Activated CD4-positive, alpha-beta T cell treated with anti-CD3 and anti-CD28 coated beads, Interleukin-2, Interleukin-4, amounts not matched to agents 100 ng/mL and 50 ng/mL, durations not matched to agents 16 hours and 8 hours (primary cell): ENCODE data around the gene LRIT2.

ENCODE experiments used
- DNase-seq: peaks from one replicate; pipeline ENCODE4 v3.0.0-alpha.2; 2020; ENCODE audit warnings: low spot score

LRIT2 gene

GRCh38 chr10:84241185-84241790, 15.9 kb upstream of the LRIT2 start, which contains the start of gene LRIT1:
LRIT1 (minus strand) TSS chr10:84241546; CDS start chr10:84241439, 107 bp downstream.
- DNase-seq: no peak

DNA sequence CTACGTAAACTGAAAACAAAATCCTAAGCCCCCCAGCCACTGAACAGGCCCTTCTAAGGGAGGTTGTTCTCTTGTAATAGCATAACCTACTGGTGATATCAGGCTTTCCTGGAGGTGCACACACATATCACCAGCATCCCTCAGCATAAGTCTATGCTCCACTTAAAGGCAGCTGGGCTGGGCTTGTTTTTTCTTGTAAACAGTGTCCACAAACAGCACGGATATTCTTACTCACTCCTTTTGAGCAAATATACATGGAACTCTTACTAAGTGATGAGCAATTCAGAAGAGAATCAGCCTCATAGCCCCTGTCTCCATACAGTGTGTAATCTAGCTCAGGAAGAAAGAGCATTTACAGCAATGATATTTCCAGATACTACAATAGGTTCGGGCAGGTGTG, 13.6 kb upstream of the LRIT2 start:
- no peak for DNase-seq

DNA sequence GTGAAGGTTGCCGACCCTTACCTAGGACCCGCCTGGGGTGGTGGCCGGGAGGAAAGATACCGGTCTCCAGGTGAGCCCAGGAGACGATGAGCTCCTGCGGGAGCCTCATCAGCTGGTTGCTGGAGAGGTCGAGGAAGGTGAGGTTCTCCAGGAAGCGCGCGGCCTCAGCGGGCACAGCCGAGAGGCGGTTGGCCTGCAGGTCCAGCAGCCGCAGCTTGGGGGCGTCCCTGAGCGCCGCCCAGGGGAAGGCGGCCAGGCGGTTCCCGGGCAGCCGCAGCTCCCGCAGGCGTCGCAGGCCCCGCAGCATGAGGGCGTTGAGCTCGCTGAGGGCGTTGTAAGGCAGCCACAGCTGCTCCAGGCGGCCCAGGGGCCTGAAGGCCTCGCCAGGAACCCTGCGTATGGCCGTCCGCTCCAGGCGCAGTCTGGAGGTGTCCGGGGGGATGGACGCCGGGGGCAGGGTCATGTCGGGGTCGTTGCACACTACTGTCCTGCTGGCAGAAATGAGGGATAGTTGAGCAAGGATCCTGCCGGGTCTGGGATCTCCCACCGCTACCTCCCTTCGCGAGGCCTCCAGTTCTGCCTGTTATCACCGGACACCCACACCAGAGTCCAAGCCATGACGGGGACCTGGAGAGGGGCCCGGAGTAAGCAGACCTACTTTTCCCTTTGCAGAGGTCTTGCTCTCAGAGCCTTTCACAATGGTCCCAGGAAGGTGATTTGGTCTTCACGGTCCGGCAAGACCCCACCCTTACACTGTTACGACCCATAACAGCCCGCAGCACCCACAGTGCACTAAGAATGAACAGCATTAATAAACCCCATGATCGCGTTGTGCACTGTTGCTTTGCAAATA, 12.1 kb upstream of the LRIT2 start:
- no peak for DNase-seq

DNA sequence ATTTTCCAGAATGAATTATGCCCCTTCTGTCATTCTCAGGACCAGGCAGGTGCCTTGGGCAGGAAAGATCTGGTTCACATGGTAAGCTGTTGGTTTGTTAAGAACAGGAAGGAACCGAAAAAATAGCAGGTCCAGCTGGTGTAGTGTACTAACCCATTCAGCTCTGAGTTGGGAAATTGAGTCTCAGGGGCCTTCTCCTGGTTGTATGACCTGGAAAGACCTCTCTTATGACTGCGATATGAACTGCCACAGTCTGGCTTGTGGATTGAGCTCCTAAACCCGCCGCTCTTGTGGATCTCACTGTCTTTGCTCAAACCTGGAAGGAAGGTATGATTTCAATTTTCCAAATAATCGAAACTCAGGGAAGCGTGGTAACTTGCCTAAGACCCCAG, 11.5 kb upstream of the LRIT2 start:
- no peak for DNase-seq

GRCh38 chr10:84235096-84235495, 9.8 kb upstream of the LRIT2 start:
- DNase-seq: no peak

DNA sequence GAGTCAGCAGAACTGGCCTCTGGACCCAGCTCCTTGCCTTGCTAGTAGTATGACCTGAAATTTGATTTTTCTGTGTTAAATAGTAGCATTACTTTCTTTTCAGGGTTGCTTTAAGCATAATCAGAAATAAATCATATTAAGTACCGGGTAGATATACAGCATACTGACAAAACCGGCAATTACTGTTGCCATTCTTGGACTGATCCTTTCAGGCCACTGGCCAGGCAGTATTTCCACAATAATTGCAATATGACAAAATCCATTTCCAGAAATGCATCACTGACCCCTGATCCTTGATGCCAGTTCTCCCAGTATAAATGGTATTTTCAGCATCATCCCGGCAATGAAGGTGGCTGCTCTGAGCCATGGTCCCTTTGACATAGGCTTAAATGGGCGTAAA, 9.1 kb upstream of the LRIT2 start:
- DNase-seq: no peak

DNA sequence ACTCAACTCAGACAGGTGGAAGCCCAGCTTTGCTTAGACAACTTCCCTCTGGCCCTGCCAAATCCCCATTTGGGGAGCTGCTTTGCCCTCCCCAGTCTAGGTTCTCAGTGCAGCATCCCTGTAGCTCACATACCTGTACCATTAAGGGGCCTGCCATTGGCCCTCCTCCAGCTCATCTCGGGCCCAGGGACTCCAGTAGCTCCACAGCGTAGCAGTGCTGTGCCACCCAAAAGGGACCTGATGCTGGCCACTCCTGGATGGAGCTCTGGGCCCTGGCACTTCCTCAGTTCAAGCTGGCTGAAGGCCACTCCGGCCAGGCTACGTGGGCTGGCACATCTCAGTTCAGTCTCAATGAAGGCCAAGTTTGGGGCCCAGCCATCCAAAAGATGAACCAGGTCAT, 8.6 kb upstream of the LRIT2 start:
- no peak for DNase-seq

GRCh38 chr10:84232376-84232775, 7.0 kb upstream of the LRIT2 start:
- DNase-seq: no peak

DNA sequence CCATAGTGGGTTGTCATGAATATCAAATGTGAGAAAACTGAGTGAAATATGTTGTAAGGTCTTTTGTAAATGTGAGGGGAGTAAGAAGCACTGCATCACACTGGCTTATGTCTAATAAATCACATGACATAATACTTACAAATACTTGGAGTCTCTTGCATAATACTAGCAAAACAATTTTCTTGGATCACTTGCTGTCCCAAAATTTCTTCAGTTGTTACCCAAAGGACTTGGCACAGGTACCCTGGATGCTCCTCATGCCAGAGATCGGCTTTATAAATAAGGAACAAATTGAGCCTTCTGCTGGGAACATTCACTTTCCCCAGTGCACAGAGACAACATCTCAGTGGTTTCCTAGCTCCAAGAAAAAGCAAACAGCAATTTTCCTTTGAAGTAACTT, 5.0 kb upstream of the LRIT2 start:
- no peak for DNase-seq

DNA sequence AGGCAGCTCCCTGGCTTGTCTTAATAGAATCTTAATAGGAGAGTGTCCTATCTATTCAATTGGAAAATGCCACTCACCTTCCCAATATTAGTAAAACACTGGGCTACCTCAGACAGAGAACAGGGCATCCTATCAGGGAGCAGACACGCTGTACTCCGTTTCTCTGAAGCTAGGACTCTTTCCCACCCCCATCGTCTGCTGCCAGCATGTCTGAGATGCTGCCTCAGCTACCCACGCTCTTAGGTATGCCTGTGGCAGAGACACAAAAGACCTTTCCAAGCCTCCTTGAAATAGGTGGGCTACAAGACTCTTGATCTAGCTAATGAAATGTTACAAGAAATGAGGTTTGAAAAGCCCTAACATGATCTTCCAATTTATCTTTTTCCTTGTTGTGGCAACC, 2.5 kb upstream of the LRIT2 start:
- no peak for DNase-seq

DNA sequence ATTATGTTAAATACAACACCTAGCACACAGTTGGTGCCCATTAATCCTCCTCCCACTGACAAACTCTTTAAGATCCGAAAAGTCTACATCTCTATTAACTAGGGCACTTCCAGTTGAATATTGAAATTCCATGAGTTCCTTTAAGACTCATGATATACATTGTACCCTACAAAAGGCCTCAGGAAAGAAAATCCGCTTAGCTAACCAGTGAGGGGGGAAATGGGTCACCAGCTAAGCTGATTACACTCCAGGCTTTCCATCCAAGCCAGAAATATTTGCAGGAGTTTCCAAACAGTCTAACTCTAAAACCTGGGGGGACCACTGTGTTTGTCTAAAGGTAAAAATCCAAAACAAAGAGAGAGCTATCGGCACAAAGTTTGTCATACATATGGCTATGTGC, 1.3 kb upstream of the LRIT2 start:
- DNase-seq: no peak

DNA sequence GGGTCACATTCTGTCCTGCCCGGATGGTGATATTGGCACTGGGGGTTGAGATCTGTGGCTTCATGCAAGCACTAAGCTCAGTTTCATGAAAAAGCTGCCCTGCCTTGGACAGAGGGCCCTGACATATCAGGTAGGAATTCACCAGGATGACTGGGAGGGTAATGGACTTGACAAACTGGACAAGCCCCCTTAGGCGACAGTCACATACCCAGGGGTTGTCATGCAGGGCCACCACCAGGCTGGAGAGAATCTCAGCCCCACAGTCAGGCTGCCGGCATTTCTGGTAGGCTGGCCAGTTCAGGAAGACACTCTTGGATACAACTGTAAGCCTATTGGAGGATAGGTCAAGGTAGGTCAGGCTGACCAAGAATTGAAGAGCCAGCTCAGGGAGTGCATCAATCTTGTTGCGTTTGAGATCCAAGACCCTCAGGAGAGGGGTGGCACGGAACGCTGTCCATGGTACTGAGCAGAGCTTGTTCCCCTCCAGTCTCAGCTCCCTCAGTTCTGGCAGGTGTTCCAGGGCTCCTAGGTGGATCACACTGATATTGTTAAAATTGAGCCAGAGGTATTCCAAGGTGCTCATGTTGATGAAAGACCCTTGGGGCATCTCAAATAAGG, 824 bp downstream of the LRIT2 start:
- DNase-seq: no peak

DNA sequence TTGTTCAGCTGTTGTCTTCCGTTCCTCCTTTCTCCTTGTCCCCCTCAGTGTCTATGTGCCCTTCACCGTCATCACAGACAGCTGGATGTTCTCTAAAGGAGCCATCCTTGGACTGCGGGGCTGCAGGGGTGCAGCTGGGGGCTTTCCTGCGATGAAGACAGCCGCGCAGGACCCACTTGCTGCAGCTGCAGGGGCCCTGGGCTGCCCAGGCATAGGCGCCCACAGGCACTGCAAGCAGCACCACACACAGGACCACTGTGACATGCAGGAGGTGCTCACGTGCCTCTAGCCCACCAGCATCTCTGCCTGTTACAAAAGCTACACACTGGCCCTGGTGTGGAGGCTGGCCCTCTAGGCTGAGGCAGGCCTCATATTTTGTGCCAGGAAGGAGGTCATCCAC, 3.4 kb downstream of the LRIT2 start:
- DNase-seq: no peak

DNA sequence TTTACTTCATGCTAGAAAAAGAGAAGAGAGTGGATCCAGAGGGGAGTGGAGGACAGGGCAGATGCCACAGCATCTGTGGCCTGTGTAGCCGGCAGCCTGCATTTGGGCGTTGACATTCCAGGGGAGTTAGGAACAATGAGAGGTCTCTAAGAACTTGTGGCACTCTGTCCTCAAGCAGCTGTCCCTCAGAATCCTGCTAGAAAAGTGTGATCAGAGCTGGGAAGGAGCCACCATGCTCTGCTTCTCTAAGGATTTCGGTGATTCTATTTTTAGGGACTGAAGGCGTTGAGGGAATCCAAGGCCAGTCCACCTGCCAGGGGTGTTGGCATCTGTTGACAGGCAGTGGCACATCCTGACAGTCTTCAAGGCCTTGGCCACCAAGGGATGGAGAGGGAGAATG, 7.6 kb downstream of the LRIT2 start:
- DNase-seq: no peak

GRCh38 chr10:84216834-84217233, 8.5 kb downstream of the LRIT2 start:
- no peak for DNase-seq

DNA sequence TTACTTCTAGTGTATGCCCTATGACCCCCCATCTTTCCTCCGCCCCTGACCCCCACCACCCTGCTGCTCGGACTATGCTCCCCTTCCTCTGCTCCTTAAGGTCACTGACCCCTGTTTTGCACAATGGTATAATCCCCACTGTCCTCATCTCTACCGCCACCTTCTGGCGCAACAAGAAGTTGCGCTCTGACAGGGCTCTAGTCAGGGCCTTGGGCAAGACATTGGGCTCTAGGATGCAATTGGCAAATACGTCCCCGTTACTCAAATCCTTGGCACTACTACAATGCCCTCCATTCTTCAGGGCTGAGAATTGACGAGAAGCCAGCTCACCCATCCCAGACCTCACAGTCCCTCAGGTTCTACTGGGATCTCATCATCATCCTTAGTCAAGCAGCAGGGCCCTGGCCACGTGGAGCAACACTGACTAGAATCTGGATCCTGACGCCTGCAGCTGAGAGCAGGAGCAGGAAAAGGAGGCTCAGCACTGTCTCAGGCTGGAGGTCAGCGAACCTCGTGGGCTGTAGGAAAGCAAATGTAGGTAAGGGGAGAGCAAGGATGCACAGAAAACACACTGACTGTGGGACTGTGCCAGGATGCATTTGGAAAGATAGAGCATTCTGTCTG, 10.6 kb downstream of the LRIT2 start:
- DNase-seq: peak; percentile 47

- no peak for DNase-seq
These were observed 11.2 kb downstream of the LRIT2 start for GRCh38 chr10:84214046-84214572.

GRCh38 chr10:84213076-84213475, 12.3 kb downstream of the LRIT2 start:
- DNase-seq: no peak

GRCh38 chr10:84212014-84212413, 13.3 kb downstream of the LRIT2 start:
- DNase-seq: no peak

DNA sequence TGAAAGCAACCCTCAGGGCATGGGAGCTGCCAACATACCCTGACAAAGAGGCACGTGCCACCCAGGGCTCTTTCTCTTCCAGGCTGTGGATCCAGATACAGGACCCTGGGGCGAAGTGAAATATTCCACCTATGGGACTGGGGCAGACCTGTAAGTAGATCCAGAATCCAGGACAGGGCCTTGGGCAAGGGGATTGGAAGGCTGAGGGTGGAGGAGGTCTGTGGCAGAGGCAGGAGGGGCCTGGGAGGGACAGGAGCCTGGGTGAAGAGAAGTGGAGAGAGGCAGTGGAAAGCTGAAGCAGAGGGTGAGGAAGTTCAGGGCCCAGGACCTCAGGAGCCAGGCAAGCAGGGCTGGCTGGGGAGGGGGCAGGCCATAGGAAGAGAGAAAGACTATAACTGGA, 13.8 kb downstream of the LRIT2 start:
- no peak for DNase-seq

DNA sequence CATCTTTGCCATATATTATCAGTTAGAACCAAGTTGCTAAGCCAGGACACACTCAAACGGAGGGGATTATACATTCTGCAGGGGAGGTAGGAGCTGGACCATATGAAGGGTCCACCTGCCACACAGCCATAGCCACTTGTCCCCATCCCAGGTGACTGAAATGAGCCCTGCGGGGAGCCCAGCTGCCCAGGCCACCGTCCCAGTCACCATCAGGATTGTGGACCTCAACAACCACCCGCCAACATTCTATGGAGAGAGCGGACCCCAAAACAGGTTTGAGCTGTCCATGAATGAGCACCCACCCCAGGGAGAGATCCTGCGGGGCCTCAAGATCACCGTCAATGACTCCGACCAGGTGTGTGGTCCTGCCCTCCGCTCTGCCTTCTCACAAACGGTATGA, 17.3 kb downstream of the LRIT2 start:
- no peak for DNase-seq

DNA sequence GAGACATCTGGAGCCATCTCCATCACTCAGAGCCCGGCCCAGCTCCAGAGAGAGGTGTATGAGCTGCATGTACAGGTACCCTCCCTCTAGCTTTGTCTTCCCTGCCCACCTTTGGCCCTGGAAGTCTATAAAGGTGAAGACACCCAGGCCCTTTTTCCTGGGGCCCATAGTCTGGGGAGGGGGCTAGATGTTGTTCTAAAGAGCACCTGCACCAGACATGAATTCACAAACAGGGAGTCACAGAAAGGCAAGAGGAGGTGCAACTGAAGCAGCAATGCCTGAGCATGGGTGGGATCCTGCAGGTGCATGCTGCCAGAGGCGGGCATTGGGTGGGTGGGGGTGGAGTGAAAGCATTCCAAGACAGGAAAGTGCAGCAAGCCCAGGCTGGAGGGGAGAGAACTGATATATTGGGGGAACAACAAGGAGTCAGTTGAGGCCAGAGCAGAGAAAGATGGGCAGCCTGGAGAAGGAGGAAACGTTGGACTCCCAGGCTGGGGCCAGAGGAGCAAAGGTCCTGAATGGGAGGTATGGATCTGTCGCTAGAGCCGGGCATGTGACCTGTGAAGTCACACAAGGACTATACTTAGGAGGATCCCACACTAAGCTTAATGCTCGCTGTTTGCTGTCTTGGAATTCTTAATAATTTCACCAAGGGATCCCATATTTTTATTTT, 19.4 kb downstream of the LRIT2 start:
- DNase-seq: no peak
